PFSK-1 (cell line): Measurements from ENCODE around the gene HTR1D.

Source experiments
- FOXP2 ChIP-seq: optimal IDR thresholded peaks from 2 replicates; pipeline ENCODE3; 2011; ENCODE audit warnings: borderline replicate concordance, control low read depth, inconsistent platforms; ENCODE audit not compliant: insufficient read depth; ENCODE audit errors: extremely low read length, extremely low read depth
- POLR2AphosphoS5 ChIP-seq: IDR thresholded peaks from 2 replicates; pipeline ENCODE4 v1.6.1; 2012; ENCODE audit warnings: low read depth, mild to moderate bottlenecking, control low read depth, low read length, moderate library complexity
- SIN3A ChIP-seq: IDR thresholded peaks from 2 replicates; pipeline ENCODE4 v1.6.1; 2012; ENCODE audit warnings: mild to moderate bottlenecking, low read length, moderate library complexity, borderline replicate concordance; ENCODE audit not compliant: insufficient read depth
- TAF1 ChIP-seq: IDR thresholded peaks from 2 replicates; pipeline ENCODE4 v1.6.1; 2012; ENCODE audit warnings: low read length, control low read depth, borderline replicate concordance; ENCODE audit not compliant: insufficient read depth
- TF ChIP-seq, protein P1 (sequence below), 2 experiments: IDR thresholded peaks; 2 replicates each; pipeline versions ENCODE4 v1.6.1 to v1.8.0; 2011 to 2012; ENCODE audit warnings: low read depth in 2 of 2, low read length in 2 of 2, control low read depth in 1 of 2, inconsistent platforms in 1 of 2, mild to moderate bottlenecking in 1 of 2, moderate library complexity in 1 of 2; ENCODE audit not compliant: insufficient read depth in 1 of 2

Gene HTR1D

DNA sequence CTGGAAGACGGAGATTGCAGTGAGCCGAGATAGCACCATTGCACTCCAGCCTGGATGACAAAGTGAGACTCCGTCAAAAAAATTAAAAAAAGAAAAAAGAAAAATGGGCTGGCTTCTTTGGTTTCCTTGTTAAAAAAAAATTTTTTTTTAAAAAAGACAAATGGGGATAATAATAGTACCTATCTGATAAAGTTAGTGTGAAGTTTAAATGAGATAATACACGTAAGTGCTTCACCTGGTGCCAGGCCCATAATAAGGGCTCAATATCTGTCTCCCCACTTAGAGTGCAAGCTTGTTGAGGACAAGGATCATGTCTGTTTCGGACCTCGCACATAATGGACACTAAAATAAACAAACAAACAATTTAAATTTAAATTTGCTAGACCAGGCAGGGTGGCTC, 30.0 kb upstream of the HTR1D start:
- TF ChIP-seq, protein P1, sequence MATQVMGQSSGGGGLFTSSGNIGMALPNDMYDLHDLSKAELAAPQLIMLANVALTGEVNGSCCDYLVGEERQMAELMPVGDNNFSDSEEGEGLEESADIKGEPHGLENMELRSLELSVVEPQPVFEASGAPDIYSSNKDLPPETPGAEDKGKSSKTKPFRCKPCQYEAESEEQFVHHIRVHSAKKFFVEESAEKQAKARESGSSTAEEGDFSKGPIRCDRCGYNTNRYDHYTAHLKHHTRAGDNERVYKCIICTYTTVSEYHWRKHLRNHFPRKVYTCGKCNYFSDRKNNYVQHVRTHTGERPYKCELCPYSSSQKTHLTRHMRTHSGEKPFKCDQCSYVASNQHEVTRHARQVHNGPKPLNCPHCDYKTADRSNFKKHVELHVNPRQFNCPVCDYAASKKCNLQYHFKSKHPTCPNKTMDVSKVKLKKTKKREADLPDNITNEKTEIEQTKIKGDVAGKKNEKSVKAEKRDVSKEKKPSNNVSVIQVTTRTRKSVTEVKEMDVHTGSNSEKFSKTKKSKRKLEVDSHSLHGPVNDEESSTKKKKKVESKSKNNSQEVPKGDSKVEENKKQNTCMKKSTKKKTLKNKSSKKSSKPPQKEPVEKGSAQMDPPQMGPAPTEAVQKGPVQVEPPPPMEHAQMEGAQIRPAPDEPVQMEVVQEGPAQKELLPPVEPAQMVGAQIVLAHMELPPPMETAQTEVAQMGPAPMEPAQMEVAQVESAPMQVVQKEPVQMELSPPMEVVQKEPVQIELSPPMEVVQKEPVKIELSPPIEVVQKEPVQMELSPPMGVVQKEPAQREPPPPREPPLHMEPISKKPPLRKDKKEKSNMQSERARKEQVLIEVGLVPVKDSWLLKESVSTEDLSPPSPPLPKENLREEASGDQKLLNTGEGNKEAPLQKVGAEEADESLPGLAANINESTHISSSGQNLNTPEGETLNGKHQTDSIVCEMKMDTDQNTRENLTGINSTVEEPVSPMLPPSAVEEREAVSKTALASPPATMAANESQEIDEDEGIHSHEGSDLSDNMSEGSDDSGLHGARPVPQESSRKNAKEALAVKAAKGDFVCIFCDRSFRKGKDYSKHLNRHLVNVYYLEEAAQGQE (IDR thresholded peaks at IDR 0.05; ENCODE audit: insufficient read depth in 1 of 2, low read depth in 2 of 2, low read length in 2 of 2): no peak

DNA sequence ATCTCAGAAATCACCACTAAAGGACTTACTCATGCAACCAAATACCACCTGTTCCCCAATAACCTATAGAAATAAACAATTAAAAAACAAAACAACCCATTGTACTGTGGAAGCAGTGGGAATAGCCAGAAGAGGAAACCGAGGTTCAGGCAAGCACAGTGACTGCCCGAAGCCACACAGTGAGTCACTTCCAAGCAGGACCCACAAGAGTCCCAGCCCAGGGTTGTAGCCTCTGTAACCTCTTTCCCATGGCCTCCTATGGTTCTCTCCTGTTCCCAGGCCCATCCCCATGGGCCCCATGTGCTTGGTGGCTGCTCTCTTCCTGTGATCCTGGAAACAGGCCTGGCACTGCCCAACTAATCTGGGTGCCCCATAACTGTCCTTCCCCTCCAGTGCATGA, 29.0 kb upstream of the HTR1D start:
- TF ChIP-seq TAF1 (no peak), SIN3A (no peak), FOXP2 (no peak), POLR2AphosphoS5 (no peak)
- TF ChIP-seq, protein P1 (IDR thresholded peaks at IDR 0.05; ENCODE audit: insufficient read depth in 1 of 2, low read depth in 2 of 2, low read length in 2 of 2): no peak

DNA sequence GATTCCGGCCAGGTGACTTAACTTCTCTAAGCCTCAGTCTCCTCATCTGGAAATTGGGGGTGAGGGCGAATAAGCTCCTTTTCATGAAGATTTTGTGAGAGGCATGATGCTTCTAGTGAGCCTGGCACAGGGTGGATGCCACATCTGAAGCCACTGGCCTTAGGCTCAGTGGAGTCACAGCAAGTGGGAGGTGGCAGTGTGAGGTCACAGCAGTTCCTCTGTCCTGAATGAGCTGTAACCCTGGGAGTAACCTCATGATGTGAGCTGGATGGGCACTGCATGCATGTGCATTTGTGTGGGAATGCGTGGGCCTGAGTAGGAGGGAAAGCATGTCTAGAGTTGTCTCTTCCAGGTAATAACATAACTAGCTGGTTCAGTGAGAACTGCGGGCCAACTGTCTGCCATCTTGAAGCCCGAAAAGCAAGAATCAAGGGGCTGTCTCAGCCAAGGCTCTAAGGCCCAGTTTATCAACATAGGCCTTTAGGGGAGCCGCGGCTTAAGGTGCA, 27.0 kb upstream of the HTR1D start:
- TF ChIP-seq TAF1 (no peak), SIN3A (no peak), FOXP2 (no peak), POLR2AphosphoS5 (no peak)
- TF ChIP-seq, protein P1 (IDR thresholded peaks at IDR 0.05; ENCODE audit: insufficient read depth in 1 of 2, low read depth in 2 of 2, low read length in 2 of 2): no peak

DNA sequence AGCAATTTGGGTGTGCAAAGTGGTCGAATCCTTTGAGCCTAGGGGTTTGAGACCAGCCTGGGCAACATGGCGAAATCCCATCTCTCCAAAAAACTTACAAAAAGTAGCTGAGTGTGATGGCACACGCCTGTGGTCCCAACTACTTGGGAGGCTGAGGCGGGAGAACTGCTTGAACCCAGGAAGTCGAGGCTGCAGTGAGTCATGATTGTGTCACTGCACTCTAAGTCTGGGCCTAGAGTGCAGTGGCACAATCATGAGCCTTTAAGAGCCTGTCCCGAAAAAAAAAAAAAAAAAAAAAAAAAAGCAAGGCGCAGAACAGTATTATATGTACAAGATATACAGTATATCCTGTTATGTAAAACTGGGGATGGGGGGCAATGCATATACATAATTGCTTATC, 25.1 kb upstream of the HTR1D start:
- TF ChIP-seq POLR2AphosphoS5: no peak
- TF ChIP-seq SIN3A: no peak
- TF ChIP-seq FOXP2: no peak
- TF ChIP-seq TAF1: no peak
- TF ChIP-seq, protein P1 (IDR thresholded peaks at IDR 0.05; ENCODE audit: insufficient read depth in 1 of 2, low read depth in 2 of 2, low read length in 2 of 2): no peak

DNA sequence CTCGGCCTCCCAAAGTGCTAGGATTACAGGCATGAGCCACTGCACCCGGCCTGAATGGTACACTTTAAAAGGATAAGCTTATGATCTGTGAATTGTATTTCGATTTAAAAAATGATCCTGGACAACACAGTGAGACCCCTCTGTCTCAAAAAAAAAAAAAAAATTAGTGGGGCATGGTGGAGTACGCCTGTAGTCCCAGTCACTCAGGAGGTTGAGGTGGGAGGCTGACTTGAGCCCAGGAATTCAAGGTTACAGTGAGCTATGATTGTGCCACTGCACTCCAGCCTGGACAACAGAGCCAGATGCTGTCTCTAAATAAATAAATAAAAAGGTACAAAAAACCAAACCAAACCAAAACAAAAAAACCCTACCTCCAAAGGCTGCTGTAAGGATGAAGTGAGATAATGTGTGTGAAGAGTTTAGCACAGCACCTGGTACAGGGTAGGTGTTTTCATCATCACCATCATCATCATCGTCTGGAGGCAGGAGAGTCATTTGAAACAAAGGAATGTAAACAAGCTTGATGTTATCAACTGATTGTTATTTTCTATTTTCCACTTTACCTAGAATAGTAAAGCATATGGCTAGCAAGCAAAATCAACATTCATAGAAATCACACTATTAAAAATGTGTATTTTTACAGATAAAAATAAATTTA, 22.5 kb upstream of the HTR1D start:
- TF ChIP-seq POLR2AphosphoS5: no peak
- TF ChIP-seq SIN3A: no peak
- TF ChIP-seq TAF1: no peak
- TF ChIP-seq FOXP2: no peak
- TF ChIP-seq, protein P1 (IDR thresholded peaks at IDR 0.05; ENCODE audit: insufficient read depth in 1 of 2, low read depth in 2 of 2, low read length in 2 of 2): no peak
